Lung (tissue), 12 donors: Measurements from ENCODE around the gene SPANXA2. TPM values are rescaled to one million over a fixed set of nuclear protein-coding genes. Genes with fewer than 3 reads are reported as not detected.

Experiments
- ATAC-seq: fragments of 200-7000 bp; cut with Tn5 transposase; one replicate; pipeline ENCODE4 v1.9.1; 2020; ENCODE audit warnings: moderate number of reproducible peaks; ENCODE audit not compliant: insufficient read depth, low FRiP score
- DNase-seq, 3 donors: peaks; one replicate each; pipeline ENCODE4 v3.0.0-alpha.2; 2013 to 2017
- H3K27ac ChIP-seq, 2 donors: one replicate each; pipeline ENCODE4 v1.5.1; 2013; ENCODE audit warnings: mild to moderate bottlenecking in 2 of 2, moderate library complexity in 2 of 2, control low read depth in 1 of 2, inconsistent platforms in 1 of 2, low read depth in 1 of 2, low read length in 1 of 2
- H3K27me3 ChIP-seq, 3 donors: one replicate each; pipeline ENCODE4 v1.5.1; 2013; ENCODE audit warnings: low read length in 2 of 3; ENCODE audit not compliant: control insufficient read depth in 3 of 3, insufficient read depth in 3 of 3
- H3K36me3 ChIP-seq, 4 donors: one replicate each; pipeline ENCODE4 v1.5.1; 2013; ENCODE audit warnings: low read length in 4 of 4, mild to moderate bottlenecking in 1 of 4, moderate library complexity in 1 of 4; ENCODE audit not compliant: control insufficient read depth in 4 of 4, insufficient read depth in 4 of 4
- H3K4me1 ChIP-seq, 5 donors: one replicate each; pipeline ENCODE4 v1.5.1; 2013; ENCODE audit warnings: low read length in 5 of 5, mild to moderate bottlenecking in 2 of 5, moderate library complexity in 1 of 5; ENCODE audit not compliant: control insufficient read depth in 5 of 5, insufficient read depth in 5 of 5
- H3K4me3 ChIP-seq: one replicate; pipeline ENCODE4 v1.5.1; 2013; ENCODE audit warnings: mild to moderate bottlenecking, control low read depth, moderate library complexity
- H3K9ac ChIP-seq, 2 donors: one replicate each; pipeline ENCODE4 v1.5.1; 2013; ENCODE audit warnings: low read length in 2 of 2, control low read depth in 1 of 2; ENCODE audit not compliant: insufficient read depth in 1 of 2
- H3K9me3 ChIP-seq, 4 donors: one replicate each; pipeline ENCODE4 v1.5.1; 2013; ENCODE audit warnings: low read length in 3 of 4, mild to moderate bottlenecking in 1 of 4, moderate library complexity in 1 of 4; ENCODE audit not compliant: control insufficient read depth in 4 of 4, insufficient read depth in 3 of 4
- WGBS, 2 donors: extraction: QIAGEN DNeasy Blood & Tissue Kit; methylation state at CpG; one replicate each; pipeline ENCODE4 v1.1.7; 2013; 5-methylcytosine and 5-hydroxymethylcytosine counted together
- polyA plus RNA-seq, 2 donors: library from polyadenylated mRNA; stranded (reverse); fragments of 200-250 nt; gene quantifications; one replicate each; pipeline ENCODE4 v1.2.1, GENCODE V29; 2013
- total RNA-seq, 2 donors: library from RNA; depleted of rRNA in 1 of 2; stranded (reverse); fragments of >200 nt in 1 of 2; gene quantifications; one replicate each; pipeline ENCODE4 v1.2.1, GENCODE V29; 2014 to 2021
- TF ChIP-seq, protein P1 (sequence below): IDR thresholded peaks from 2 replicates; pipeline ENCODE4 v1.5.1; 2012; ENCODE audit warnings: mild to moderate bottlenecking; ENCODE audit errors: control extremely low read depth, extremely low read depth
- donor health status: control.
- donor health status: control.
- donor health status: Bipolar disorder and iron deficiency.
- donor health status: healthy.
- donor health status: DM: yes; HTN: yes; CAD: no.

SPANXA2 gene
- total and polyA plus RNA-seq, 4 donors = not detected

DNA sequence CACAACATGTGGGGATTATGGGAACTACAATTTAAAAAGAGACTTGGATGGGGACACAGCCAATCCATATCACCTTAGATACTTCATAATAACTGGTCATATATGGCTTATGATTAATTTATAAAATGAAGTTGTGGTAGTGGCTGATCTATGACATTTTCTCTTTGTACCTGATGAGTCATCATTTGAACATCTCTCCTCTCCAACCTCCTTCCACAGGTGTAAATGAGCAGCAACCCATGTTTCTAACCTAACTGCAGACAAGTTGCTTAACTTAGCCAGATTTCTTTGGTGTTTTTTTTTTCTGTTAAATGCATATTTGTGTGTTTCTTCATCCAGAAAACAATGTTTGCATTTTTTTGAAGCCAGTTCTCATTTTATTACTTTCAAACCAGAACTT lies 42.6 kb downstream of the SPANXA2 start:
- DNase-seq (no peak), ATAC-seq (no peak)
- H3K4me3 ChIP-seq = no peak overlapping the region
- H3K36me3 ChIP-seq = no peaks in the 10 kb centered on the region
- H3K9me3 ChIP-seq = no peaks in the 10 kb centered on the region
- no peak overlapping the region for H3K27ac ChIP-seq
- no peaks in the 10 kb centered on the region for H3K27me3 ChIP-seq
- no peak overlapping the region for H3K9ac ChIP-seq
- TF ChIP-seq, protein P1, sequence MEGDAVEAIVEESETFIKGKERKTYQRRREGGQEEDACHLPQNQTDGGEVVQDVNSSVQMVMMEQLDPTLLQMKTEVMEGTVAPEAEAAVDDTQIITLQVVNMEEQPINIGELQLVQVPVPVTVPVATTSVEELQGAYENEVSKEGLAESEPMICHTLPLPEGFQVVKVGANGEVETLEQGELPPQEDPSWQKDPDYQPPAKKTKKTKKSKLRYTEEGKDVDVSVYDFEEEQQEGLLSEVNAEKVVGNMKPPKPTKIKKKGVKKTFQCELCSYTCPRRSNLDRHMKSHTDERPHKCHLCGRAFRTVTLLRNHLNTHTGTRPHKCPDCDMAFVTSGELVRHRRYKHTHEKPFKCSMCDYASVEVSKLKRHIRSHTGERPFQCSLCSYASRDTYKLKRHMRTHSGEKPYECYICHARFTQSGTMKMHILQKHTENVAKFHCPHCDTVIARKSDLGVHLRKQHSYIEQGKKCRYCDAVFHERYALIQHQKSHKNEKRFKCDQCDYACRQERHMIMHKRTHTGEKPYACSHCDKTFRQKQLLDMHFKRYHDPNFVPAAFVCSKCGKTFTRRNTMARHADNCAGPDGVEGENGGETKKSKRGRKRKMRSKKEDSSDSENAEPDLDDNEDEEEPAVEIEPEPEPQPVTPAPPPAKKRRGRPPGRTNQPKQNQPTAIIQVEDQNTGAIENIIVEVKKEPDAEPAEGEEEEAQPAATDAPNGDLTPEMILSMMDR = no peak
- H3K4me1 ChIP-seq = no peaks in the 10 kb centered on the region

DNA sequence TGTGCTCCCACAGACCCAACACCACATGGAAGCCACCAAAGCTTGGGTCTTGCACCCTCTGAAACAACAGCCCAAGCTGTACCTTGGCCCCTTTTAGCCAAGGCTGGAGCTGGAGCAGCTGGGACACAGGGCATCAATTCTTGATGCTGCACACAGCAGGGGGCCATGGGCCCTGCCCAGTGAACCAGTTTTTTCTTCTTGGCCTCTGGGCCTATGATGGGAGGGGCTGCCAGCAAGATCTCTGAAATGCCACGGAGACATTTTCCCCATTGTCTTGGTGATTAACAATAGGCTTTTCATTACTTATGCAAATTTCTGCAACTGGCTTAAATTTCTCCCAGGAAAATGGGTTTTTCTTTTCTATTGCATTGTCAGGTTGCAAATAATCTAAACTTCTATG lies 49.0 kb downstream of the SPANXA2 start:
- DNase-seq (no peak), ATAC-seq (no peak)
- no peaks in the 10 kb centered on the region for H3K36me3 ChIP-seq
- TF ChIP-seq, protein P1 = no peak
- no peak overlapping the region for H3K27ac ChIP-seq
- WGBS, 2 donors = 52 to 57% methylated on average over 1 of the region's 1 CpG
- H3K4me3 ChIP-seq = no peak overlapping the region
- no peaks in the 10 kb centered on the region for H3K9me3 ChIP-seq
- H3K27me3 ChIP-seq = no peaks in the 10 kb centered on the region
- H3K4me1 ChIP-seq = peaks cover 0 to 3% (median 0%) of the 10 kb centered on the region in 5 donors
- no peak overlapping the region for H3K9ac ChIP-seq

Other genes starting within 250 kb of the SPANXA2 start
- gene SPANXA1, start 5.0 kb upstream of the SPANXA2 start, total RNA-seq = not detected
- gene SPANXA1, start 5.0 kb upstream of the SPANXA2 start, polyA plus RNA-seq = not detected
- not detected for gene SPANXD, start 109.0 kb downstream of the SPANXA2 start, total RNA-seq
- gene SPANXD, start 109.0 kb downstream of the SPANXA2 start, polyA plus RNA-seq = not detected
- not detected for gene MAGEC3, start 248.6 kb downstream of the SPANXA2 start, total RNA-seq
- not detected for gene MAGEC3, start 248.6 kb downstream of the SPANXA2 start, polyA plus RNA-seq